Measurements from ENCODE around the gene ITPK1.

DNA sequence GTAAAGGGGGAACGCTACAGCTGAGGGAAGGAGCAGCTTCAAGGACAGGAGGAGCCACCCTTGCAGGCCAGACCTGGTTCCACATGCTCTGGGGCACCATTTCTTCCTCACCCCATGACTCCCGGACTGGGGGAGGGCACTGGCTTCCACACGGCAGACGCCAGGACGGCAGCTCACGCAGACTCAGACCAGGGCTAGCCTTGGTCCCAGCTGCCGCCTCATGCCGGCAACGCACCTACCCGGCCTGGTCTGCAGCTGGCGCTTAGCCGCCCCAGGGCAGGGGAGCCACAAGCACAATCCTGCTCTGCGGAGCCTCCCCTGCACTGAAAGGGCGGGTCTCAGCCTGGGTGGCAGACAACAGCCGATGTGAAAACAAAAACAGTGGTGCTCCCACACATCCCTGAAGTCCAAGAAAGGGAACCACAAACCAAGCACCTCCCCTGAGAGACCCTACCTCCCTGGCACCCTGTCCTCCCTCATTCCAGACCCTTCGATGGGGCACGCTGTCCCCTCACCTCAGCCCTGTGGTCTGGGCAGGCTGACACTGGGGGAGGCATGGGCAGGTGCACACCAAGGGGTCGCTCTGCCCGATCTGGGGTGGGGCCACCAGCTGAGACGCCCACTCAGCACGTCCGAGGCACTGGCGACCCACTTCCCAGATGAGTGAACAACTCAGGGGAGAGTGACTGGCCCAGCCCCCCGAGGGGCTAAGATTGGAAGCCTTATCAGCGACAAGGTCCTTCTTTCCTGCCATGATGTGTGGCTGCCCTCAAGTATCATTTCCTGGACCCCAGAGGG lies 127.8 kb downstream of the ITPK1 start:
- TF ChIP-seq, protein P1, sequence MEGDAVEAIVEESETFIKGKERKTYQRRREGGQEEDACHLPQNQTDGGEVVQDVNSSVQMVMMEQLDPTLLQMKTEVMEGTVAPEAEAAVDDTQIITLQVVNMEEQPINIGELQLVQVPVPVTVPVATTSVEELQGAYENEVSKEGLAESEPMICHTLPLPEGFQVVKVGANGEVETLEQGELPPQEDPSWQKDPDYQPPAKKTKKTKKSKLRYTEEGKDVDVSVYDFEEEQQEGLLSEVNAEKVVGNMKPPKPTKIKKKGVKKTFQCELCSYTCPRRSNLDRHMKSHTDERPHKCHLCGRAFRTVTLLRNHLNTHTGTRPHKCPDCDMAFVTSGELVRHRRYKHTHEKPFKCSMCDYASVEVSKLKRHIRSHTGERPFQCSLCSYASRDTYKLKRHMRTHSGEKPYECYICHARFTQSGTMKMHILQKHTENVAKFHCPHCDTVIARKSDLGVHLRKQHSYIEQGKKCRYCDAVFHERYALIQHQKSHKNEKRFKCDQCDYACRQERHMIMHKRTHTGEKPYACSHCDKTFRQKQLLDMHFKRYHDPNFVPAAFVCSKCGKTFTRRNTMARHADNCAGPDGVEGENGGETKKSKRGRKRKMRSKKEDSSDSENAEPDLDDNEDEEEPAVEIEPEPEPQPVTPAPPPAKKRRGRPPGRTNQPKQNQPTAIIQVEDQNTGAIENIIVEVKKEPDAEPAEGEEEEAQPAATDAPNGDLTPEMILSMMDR (conservative IDR thresholded peaks at IDR 0.05 in 1 of 2, IDR thresholded peaks at IDR 0.05 in 1 of 2; ENCODE audit: extremely low read depth in 1 of 2, insufficient read depth in 1 of 2, low read depth in 1 of 2, low read length in 2 of 2): no peak
- TF ChIP-seq EZH2 (IDR thresholded peaks at IDR 0.05; ENCODE audit: borderline replicate concordance, low read length): no peak

All from mammary epithelial cell (primary cell).